SH-SY5Y (cell line): ENCODE results near the gene PLCB4.

Experiments used
- GATA2 ChIP-seq: IDR thresholded peaks from 2 replicates; pipeline ENCODE4 v1.6.1; 2011; ENCODE audit warnings: mild to moderate bottlenecking, low read depth, low read length
- GATA3 ChIP-seq: IDR thresholded peaks from 2 replicates; pipeline ENCODE4 v1.6.1; 2011; ENCODE audit warnings: low read depth, mild to moderate bottlenecking, low read length, moderate library complexity

DNA sequence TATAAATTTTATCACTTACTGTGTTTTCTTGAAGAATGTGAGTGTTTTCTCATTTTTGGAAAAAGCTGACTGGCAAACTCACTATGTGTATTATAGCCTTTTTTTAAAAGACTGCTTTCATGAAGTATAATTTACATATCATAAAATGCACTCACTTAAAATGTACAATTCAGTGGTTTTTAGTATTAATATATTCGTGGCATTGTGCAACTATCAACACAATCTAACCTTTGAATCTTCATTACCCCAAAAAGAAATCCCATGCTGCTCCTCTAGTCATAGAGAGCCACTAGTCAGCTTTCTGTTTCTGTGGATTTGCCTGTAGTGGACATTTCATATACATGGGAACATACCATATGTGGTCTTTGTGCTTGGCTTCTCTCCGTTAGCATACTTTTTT is 143.8 kb downstream of the PLCB4 start:
- TF ChIP-seq GATA2 (no peak), GATA3 (no peak)
